Neutrophil (primary cell): ENCODE data around the gene AATK.

Source experiments
- H3K27ac ChIP-seq: fragments of 200-600 bp; sonication (generic); 2 replicates; pipeline ENCODE4 v1.5.1; 2016; ENCODE audit warnings: mild to moderate bottlenecking, moderate library complexity
- H3K27me3 ChIP-seq: fragments of 200-600 bp; sonication (generic); 2 replicates; pipeline ENCODE4 v1.6.0; 2016; ENCODE audit warnings: mild to moderate bottlenecking
- H3K36me3 ChIP-seq: fragments of 200-600 bp; sonication (generic); 2 replicates; pipeline ENCODE4 v1.5.1; 2017
- H3K4me1 ChIP-seq, 2 experiments: fragments of 200-600 bp in 1 of 2; sonication (generic) in 1 of 2; 1 replicate in 1 of 2; 2 replicates in 1 of 2; pipeline versions ENCODE4 v1.5.1 to v1.6.1; 2013 to 2016; ENCODE audit warnings: low read depth in 1 of 2, low read length in 1 of 2, mild to moderate bottlenecking in 1 of 2, moderate library complexity in 1 of 2; ENCODE audit not compliant: control insufficient read depth in 1 of 2, insufficient read depth in 1 of 2
- H3K4me3 ChIP-seq, 2 experiments: fragments of 200-600 bp in 1 of 2; sonication (generic) in 1 of 2; 1 replicate in 1 of 2; 2 replicates in 1 of 2; pipeline ENCODE4 v1.5.1; 2013 to 2016; ENCODE audit warnings: low read depth in 1 of 2, low read length in 1 of 2, mild to moderate bottlenecking in 1 of 2, moderate library complexity in 1 of 2
- H3K9me3 ChIP-seq: fragments of 200-600 bp; sonication (generic); 2 replicates; pipeline ENCODE4 v1.5.1; 2016
- TF ChIP-seq, protein P1 (sequence below): fragments of 200-600 bp; sonication (generic); IDR thresholded peaks from 2 replicates; pipeline ENCODE4 v1.5.1; 2016; ENCODE audit warnings: antibody characterized with exemption

AATK gene

GRCh38 chr17:81102352-81102751 is 63.7 kb downstream of the AATK start:
- Histone ChIP-seq H3K27me3 (peaks cover 14% of the 10 kb centered on the region), H3K4me1 (peaks cover 0 to 3% of the 10 kb centered on the region in 2 experiments), H3K27ac (no peak overlapping the region), H3K4me3 (no peak overlapping the region), H3K36me3 (no peaks in the 10 kb centered on the region), H3K9me3 (no peaks in the 10 kb centered on the region)
- TF ChIP-seq, protein P1, sequence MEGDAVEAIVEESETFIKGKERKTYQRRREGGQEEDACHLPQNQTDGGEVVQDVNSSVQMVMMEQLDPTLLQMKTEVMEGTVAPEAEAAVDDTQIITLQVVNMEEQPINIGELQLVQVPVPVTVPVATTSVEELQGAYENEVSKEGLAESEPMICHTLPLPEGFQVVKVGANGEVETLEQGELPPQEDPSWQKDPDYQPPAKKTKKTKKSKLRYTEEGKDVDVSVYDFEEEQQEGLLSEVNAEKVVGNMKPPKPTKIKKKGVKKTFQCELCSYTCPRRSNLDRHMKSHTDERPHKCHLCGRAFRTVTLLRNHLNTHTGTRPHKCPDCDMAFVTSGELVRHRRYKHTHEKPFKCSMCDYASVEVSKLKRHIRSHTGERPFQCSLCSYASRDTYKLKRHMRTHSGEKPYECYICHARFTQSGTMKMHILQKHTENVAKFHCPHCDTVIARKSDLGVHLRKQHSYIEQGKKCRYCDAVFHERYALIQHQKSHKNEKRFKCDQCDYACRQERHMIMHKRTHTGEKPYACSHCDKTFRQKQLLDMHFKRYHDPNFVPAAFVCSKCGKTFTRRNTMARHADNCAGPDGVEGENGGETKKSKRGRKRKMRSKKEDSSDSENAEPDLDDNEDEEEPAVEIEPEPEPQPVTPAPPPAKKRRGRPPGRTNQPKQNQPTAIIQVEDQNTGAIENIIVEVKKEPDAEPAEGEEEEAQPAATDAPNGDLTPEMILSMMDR, result no peak

DNA sequence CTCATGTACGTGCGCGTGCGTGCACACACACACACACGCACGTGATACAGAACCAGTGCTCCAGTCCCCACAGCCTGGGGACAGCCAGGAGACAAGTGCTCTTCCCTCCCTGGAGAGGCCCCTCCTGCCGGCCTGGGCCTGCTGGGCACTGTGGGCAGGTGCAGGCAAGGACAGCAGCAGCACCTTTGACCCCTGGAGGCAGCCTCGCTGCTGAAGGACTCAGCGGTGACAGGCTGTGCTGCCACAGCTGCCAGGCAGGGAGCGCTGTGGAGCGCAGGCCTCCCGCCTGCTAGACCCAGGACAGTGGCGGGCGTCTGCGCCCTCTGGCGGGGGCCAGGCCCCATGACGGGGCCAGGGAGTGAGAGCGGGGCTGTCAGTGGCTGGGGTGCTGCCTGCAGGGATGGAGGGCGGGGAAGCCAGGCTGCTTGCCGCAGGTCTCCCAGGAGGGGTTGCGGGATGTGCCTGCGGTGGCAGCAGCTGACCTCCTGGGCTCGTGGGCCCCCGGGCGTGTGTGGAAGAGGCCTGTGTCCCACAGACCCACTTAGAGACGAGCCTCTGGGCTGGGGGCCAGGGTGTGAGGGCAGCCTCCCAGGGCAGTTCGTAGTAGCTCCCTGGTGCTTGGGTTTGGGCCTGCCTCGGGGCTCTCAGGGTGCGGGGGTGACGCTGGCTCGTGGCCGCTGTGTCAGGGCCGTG is 64.3 kb downstream of the AATK start:
- TF ChIP-seq, protein P1, result peak; percentile 100
- Histone ChIP-seq H3K9me3 (no peaks in the 10 kb centered on the region), H3K27ac (peak overlapping the region; percentile 17), H3K4me1 (peaks cover 0 to 3% of the 10 kb centered on the region in 2 experiments), H3K27me3 (peaks cover 20% of the 10 kb centered on the region), H3K36me3 (no peaks in the 10 kb centered on the region), H3K4me3 (no peak overlapping the region)

- Histone ChIP-seq H3K4me1 (peaks cover 0 to 3% of the 10 kb centered on the region in 2 experiments), H3K36me3 (no peaks in the 10 kb centered on the region), H3K27ac (no peak overlapping the region), H3K4me3 (no peak overlapping the region), H3K9me3 (no peaks in the 10 kb centered on the region), H3K27me3 (peaks cover 31% of the 10 kb centered on the region)
- TF ChIP-seq, protein P1, result no peak
Observed at GRCh38 chr17:81100668-81101067, 65.4 kb downstream of the AATK start.

GRCh38 chr17:81099888-81100287 is 66.1 kb downstream of the AATK start:
- Histone ChIP-seq H3K4me3 (no peak overlapping the region), H3K4me1 (peaks cover 0 to 3% of the 10 kb centered on the region in 2 experiments), H3K27ac (no peak overlapping the region), H3K27me3 (peaks cover 39% of the 10 kb centered on the region), H3K36me3 (no peaks in the 10 kb centered on the region), H3K9me3 (no peaks in the 10 kb centered on the region)
- TF ChIP-seq, protein P1, result no peak

GRCh38 chr17:81097943-81098308 is 68.1 kb downstream of the AATK start:
- Histone ChIP-seq H3K4me1 (peaks cover 0 to 3% of the 10 kb centered on the region in 2 experiments), H3K36me3 (no peaks in the 10 kb centered on the region), H3K9me3 (no peaks in the 10 kb centered on the region), H3K27ac (no peak overlapping the region), H3K27me3 (peaks cover 47% of the 10 kb centered on the region), H3K4me3 (no peak overlapping the region)
- TF ChIP-seq, protein P1, result no peak
